ENCODE measurements around the gene SURF4.

DNA sequence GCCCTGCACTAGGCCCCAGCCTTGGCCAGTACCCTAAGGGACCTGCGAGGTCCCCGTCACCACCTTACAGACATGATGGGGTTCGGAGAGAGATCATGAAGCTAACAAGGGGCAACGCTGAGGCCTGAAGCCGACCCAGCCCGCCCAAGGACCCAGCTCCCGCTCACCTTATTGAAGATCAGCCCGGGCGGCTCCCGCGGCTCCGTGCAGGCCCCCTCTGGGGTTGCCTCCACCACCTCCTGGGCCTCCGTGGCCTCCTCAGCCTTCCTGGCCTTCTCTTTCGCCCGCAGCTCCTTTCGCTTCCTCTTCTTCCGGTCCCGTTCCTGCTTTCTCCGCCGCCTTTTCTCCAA is 43.5 kb downstream of the SURF4 start:
- TF ChIP-seq EZH2phosphoT487 (IDR thresholded peaks at IDR 0.05; ENCODE audit: borderline replicate concordance) = no peak
- TF ChIP-seq, protein P1, sequence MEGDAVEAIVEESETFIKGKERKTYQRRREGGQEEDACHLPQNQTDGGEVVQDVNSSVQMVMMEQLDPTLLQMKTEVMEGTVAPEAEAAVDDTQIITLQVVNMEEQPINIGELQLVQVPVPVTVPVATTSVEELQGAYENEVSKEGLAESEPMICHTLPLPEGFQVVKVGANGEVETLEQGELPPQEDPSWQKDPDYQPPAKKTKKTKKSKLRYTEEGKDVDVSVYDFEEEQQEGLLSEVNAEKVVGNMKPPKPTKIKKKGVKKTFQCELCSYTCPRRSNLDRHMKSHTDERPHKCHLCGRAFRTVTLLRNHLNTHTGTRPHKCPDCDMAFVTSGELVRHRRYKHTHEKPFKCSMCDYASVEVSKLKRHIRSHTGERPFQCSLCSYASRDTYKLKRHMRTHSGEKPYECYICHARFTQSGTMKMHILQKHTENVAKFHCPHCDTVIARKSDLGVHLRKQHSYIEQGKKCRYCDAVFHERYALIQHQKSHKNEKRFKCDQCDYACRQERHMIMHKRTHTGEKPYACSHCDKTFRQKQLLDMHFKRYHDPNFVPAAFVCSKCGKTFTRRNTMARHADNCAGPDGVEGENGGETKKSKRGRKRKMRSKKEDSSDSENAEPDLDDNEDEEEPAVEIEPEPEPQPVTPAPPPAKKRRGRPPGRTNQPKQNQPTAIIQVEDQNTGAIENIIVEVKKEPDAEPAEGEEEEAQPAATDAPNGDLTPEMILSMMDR (conservative IDR thresholded peaks at IDR 0.05; ENCODE audit: low read length) = no peak

Data from Loucy (cell line).